ENCODE data around the gene NUP153.
"Not testable (repeated sequence)": the region's sequence is repeated elsewhere in the genome, so short reads cannot be mapped to it uniquely, and the experiment has no call there.

NUP153 gene

GRCh38 chr6:17712576-17712975 is 5.9 kb upstream of the NUP153 start:
- DNase-seq, result no peak

GRCh38 chr6:17710331-17710730 is 3.6 kb upstream of the NUP153 start:
- no peak for DNase-seq

GRCh38 chr6:17709476-17709875 is 2.8 kb upstream of the NUP153 start:
- DNase-seq, result no peak

- not testable (repeated sequence) for DNase-seq
These were observed 1.3 kb upstream of the NUP153 start for GRCh38 chr6:17708035-17708434.

- DNase-seq, result peak; percentile 69
These were observed 586 bp upstream of the NUP153 start for GRCh38 chr6:17707371-17707651.

- DNase-seq, result peak; percentile 64
These were observed 746 bp downstream of the NUP153 start for GRCh38 chr6:17705778-17706579.

- peak; percentile 64 for DNase-seq
These were observed 1.3 kb downstream of the NUP153 start for GRCh38 chr6:17705428-17705777.

GRCh38 chr6:17703256-17703694 is 3.5 kb downstream of the NUP153 start:
- DNase-seq, result no peak

- DNase-seq, result no peak
These were observed 6.0 kb downstream of the NUP153 start for GRCh38 chr6:17700421-17701416.

- DNase-seq, result no peak
These were observed 14.7 kb downstream of the NUP153 start for GRCh38 chr6:17691925-17692538.

- DNase-seq, result no peak
These were observed 18.2 kb downstream of the NUP153 start for GRCh38 chr6:17688481-17688880.

- DNase-seq, result no peak
These were observed 19.6 kb downstream of the NUP153 start for GRCh38 chr6:17687136-17687535.

- DNase-seq, result no peak
These were observed 22.6 kb downstream of the NUP153 start for GRCh38 chr6:17684134-17684533.

GRCh38 chr6:17683428-17683827 is 23.3 kb downstream of the NUP153 start:
- DNase-seq, result no peak

GRCh38 chr6:17679726-17680125 is 27.0 kb downstream of the NUP153 start:
- DNase-seq, result no peak

- DNase-seq, result no peak
These were observed 29.1 kb downstream of the NUP153 start for GRCh38 chr6:17677602-17678001.

GRCh38 chr6:17673543-17674254 is 33.0 kb downstream of the NUP153 start:
- DNase-seq, result no peak

- no peak for DNase-seq
These were observed 34.5 kb downstream of the NUP153 start for GRCh38 chr6:17672064-17672718.

- DNase-seq, result no peak
These were observed 40.1 kb downstream of the NUP153 start for GRCh38 chr6:17666646-17667045.

GRCh38 chr6:17665132-17665531 is 41.6 kb downstream of the NUP153 start:
- no peak for DNase-seq

- no peak for DNase-seq
These were observed 43.5 kb downstream of the NUP153 start for GRCh38 chr6:17663226-17663625.

- no peak for DNase-seq
These were observed 44.1 kb downstream of the NUP153 start for GRCh38 chr6:17662585-17662984.

Data from NCI-H2029 treated with DMSO at 0.1 percent for 48 hours (cell line).